KMS-11 (cell line): ENCODE results near the gene SLC22A3.

Source experiments
- H2AFZ ChIP-seq: fragments of 200-600 bp; sonication (generic); 2 replicates; pipeline ENCODE4 v1.6.1; 2016; ENCODE audit warnings: antibody characterized with exemption, mixed run types, low read depth
- H3K27ac ChIP-seq: fragments of 200-600 bp; sonication (generic); 2 replicates; pipeline ENCODE4 v1.6.1; 2016; ENCODE audit warnings: mild to moderate bottlenecking, mixed run types
- H3K27me3 ChIP-seq: fragments of 200-600 bp; sonication (generic); 2 replicates; pipeline ENCODE4 v1.6.1; 2017; ENCODE audit warnings: mild to moderate bottlenecking, low read depth, mixed run types, moderate library complexity; ENCODE audit not compliant: insufficient read depth
- H3K36me3 ChIP-seq: fragments of 200-600 bp; sonication (generic); 2 replicates; pipeline ENCODE4 v1.6.1; 2017; ENCODE audit warnings: mild to moderate bottlenecking, mixed run types; ENCODE audit not compliant: insufficient read depth
- H3K4me1 ChIP-seq: fragments of 200-600 bp; sonication (generic); 2 replicates; pipeline ENCODE4 v1.6.1; 2016; ENCODE audit warnings: mild to moderate bottlenecking, low read depth, mixed run types; ENCODE audit not compliant: poor library complexity, severe bottlenecking
- H3K4me2 ChIP-seq: fragments of 200-600 bp; sonication (generic); 2 replicates; pipeline ENCODE4 v1.7.0; 2016; ENCODE audit warnings: mild to moderate bottlenecking, mixed run types
- H3K4me3 ChIP-seq: fragments of 200-600 bp; sonication (generic); IDR thresholded peaks from 2 replicates; pipeline ENCODE4 v1.6.1; 2017; ENCODE audit warnings: low read depth, low read length, mixed read lengths; ENCODE audit not compliant: insufficient read depth
- H3K79me2 ChIP-seq: fragments of 200-600 bp; sonication (generic); 2 replicates; pipeline ENCODE4 v1.6.1; 2016; ENCODE audit warnings: low read depth, mixed run types; ENCODE audit not compliant: insufficient read depth
- H3K9ac ChIP-seq: fragments of 200-600 bp; sonication (generic); 2 replicates; pipeline ENCODE4 v1.6.1; 2016; ENCODE audit warnings: mild to moderate bottlenecking, mixed run types
- H4K20me1 ChIP-seq: fragments of 200-600 bp; sonication (generic); 2 replicates; pipeline ENCODE4 v1.6.1; 2016; ENCODE audit warnings: mild to moderate bottlenecking, mixed run types; ENCODE audit not compliant: insufficient read depth
- CTCF ChIP-seq: fragments of 200-600 bp; sonication (generic); conservative IDR thresholded peaks from 2 replicates; pipeline ENCODE4 v1.6.1; 2017; ENCODE audit warnings: low read depth, mild to moderate bottlenecking, antibody characterized with exemption, low read length, moderate library complexity, mixed read lengths

The SLC22A3 gene

GRCh38 chr6:160429620-160429895 is 81.4 kb downstream of the SLC22A3 start:
- no peak overlapping the region for H3K27ac ChIP-seq
- TF ChIP-seq CTCF, result no peak
- H3K79me2 ChIP-seq, result no peaks in the 10 kb centered on the region
- H3K4me1 ChIP-seq, result peaks cover 5% of the 10 kb centered on the region
- H3K4me2 ChIP-seq, result no peak overlapping the region
- no peaks in the 10 kb centered on the region for H3K36me3 ChIP-seq
- no peak overlapping the region for H3K9ac ChIP-seq
- no peaks in the 10 kb centered on the region for H3K27me3 ChIP-seq
- H4K20me1 ChIP-seq, result no peaks in the 10 kb centered on the region
- no peak overlapping the region for H2AFZ ChIP-seq
- no peak overlapping the region for H3K4me3 ChIP-seq

- H2AFZ ChIP-seq, result no peak overlapping the region
- no peak overlapping the region for H3K4me3 ChIP-seq
- no peaks in the 10 kb centered on the region for H4K20me1 ChIP-seq
- no peak overlapping the region for H3K27ac ChIP-seq
- H3K79me2 ChIP-seq, result no peaks in the 10 kb centered on the region
- no peak overlapping the region for H3K9ac ChIP-seq
- H3K36me3 ChIP-seq, result no peaks in the 10 kb centered on the region
- H3K4me1 ChIP-seq, result peaks cover 5% of the 10 kb centered on the region
- H3K27me3 ChIP-seq, result no peaks in the 10 kb centered on the region
- H3K4me2 ChIP-seq, result no peak overlapping the region
- no peak for TF ChIP-seq CTCF
These were observed 82.0 kb downstream of the SLC22A3 start for GRCh38 chr6:160430203-160430602.

- H3K9ac ChIP-seq, result no peak overlapping the region
- no peak overlapping the region for H3K4me3 ChIP-seq
- H3K36me3 ChIP-seq, result no peaks in the 10 kb centered on the region
- TF ChIP-seq CTCF, result no peak
- H3K79me2 ChIP-seq, result no peaks in the 10 kb centered on the region
- H3K27me3 ChIP-seq, result no peaks in the 10 kb centered on the region
- no peak overlapping the region for H3K4me2 ChIP-seq
- peaks cover 5% of the 10 kb centered on the region for H3K4me1 ChIP-seq
- no peaks in the 10 kb centered on the region for H4K20me1 ChIP-seq
- no peak overlapping the region for H2AFZ ChIP-seq
- H3K27ac ChIP-seq, result no peak overlapping the region
These were observed 82.6 kb downstream of the SLC22A3 start for GRCh38 chr6:160430751-160431150.

- no peak overlapping the region for H3K4me2 ChIP-seq
- H2AFZ ChIP-seq, result no peak overlapping the region
- H4K20me1 ChIP-seq, result no peaks in the 10 kb centered on the region
- H3K4me3 ChIP-seq, result no peak overlapping the region
- no peaks in the 10 kb centered on the region for H3K27me3 ChIP-seq
- H3K79me2 ChIP-seq, result no peaks in the 10 kb centered on the region
- no peak overlapping the region for H3K9ac ChIP-seq
- peaks cover 4% of the 10 kb centered on the region for H3K4me1 ChIP-seq
- TF ChIP-seq CTCF, result no peak
- no peak overlapping the region for H3K27ac ChIP-seq
- no peaks in the 10 kb centered on the region for H3K36me3 ChIP-seq
These were observed 83.0 kb downstream of the SLC22A3 start for GRCh38 chr6:160431226-160431625.
